Femur (tissue), 1 donor: ENCODE measurements around the gene VIP.
"Not testable (repeated sequence)": the region's sequence is repeated elsewhere in the genome, so short reads cannot be mapped to it uniquely, and the experiment has no call there.

Experiments used
- DNase-seq: peaks from one replicate; pipeline ENCODE4 v3.0.0-alpha.2; 2017

VIP gene

GRCh38 chr6:152750694-152751093 is at the start of gene VIP:
Gene VIP (plus strand): TSS chr6:152750797. CDS start chr6:152752178, 1,381 bp downstream.
- no peak for DNase-seq

DNA sequence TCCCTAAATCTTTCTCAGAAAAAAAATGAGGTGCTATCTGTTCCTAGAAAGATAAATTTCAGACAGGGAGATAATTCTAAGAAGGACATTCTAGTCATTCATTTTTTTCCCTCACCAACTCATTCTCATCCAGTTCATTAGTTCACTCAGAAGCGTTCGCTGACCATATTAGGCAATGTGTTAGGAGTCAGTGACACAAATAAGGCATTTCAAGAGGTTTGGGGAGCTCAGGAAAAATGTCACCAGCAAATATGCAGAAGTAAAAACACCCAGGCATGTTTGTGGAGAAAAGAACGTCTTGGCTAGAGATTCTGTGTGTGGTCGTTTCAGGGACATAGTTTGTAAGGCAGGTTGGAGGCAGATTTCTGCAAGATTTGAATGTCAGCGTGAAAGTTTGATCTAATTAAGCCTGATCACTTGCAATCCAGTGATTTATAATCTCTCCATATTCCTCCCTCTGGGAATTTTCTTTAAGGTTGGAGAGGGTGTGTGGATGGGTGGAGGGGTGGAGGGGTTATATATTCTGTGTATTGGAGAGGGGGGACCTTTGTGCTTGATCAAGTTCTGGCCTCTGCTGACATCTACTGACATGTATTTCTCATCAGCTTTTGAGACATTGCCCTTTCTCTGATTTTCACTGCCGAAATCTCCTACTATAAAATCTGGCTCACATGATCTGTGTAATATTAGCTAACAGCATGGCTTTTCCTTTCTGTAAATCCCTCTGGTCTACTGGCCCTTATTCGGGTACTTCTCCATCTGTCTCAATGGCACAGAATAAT is 49.3 kb upstream of the VIP start:
- no peak for DNase-seq

GRCh38 chr6:152701863-152702401 is 48.7 kb upstream of the VIP start:
- DNase-seq = no peak

- not testable (repeated sequence) for DNase-seq
Observed at GRCh38 chr6:152703750-152704149, 46.8 kb upstream of the VIP start.

- DNase-seq = no peak
Observed at GRCh38 chr6:152705327-152705726, 45.3 kb upstream of the VIP start.

DNA sequence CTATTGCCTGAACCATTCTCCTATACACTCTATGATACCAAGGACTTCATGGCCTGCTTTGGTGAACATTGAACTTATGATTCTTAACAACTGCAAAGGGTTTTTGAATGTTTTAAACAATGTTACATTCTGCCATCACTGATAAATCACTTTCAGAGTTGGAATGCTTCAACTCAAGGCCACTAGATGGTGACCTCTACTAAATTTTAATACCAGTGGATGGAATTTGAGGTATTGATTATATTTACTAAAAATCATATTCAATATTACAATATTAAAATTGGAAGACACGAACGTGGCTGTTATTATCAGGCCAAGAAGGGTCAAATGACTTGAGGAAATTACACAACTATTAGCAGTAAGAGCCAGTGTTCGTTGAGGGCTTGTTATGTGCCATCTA is 34.3 kb upstream of the VIP start:
- no peak for DNase-seq

DNA sequence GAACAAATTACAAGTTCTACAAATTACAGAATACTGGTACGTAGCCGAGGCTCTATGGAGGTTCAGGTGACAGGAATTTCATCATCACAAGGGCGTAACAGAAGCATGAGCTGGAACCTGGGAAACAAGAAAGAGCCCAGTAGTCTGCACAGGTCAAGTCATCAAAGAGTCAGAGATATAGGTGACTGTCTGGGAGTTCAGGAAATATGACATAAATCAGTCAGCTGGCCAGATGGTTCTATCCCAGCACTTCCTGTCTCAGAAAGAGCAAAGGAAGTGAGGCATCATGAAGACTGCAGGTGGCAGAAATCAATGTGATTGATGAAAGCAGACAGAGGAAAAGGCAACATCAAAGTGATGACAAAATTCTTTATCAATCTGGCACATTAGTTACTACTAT is 29.6 kb upstream of the VIP start:
- no peak for DNase-seq

- no peak for DNase-seq
Observed at GRCh38 chr6:152721956-152722355, 28.6 kb upstream of the VIP start.

DNA sequence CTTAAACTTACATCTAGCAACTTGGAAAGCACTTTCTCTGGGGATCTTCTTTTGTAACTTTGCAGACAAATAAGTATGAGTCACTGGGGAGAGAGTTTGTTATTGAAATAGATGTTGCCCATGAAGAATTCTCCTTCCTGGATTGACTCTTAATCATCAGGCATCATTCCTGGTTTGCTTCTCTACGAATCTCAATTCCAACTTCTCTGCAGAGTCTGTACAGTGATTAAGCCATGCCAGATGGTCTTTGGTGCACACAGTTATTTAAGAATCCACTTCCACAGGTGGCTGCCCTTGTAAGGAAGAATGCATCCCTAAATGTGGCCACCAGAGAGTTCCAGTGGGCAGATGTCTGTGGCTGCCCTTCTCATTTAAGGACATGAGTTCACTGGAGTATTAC is 27.2 kb upstream of the VIP start:
- no peak for DNase-seq

- no peak for DNase-seq
Observed at GRCh38 chr6:152726313-152726712, 24.3 kb upstream of the VIP start.

- DNase-seq = no peak
Observed at GRCh38 chr6:152727507-152727906, 23.1 kb upstream of the VIP start.

DNA sequence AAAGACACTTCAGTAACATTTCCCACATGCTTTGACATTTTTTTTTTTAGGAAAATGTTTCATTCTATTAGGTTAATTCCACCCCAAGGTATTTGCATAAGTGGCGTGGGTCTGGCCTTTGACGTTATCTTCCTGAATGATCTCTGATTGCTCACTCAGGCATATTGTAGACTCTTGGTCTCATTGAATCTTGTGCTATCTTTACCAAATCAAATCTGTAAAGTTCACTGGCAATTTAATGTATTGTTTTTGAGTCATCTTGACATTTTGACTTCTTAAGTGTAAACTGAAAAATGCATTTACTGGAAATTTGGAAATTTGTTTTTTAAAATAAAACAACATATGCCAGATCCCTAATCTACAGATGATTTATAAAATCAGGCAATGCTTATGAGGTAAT is 16.0 kb upstream of the VIP start:
- no peak for DNase-seq

- DNase-seq = no peak
Observed at GRCh38 chr6:152736687-152737273, 13.8 kb upstream of the VIP start.

- DNase-seq = no peak
Observed at GRCh38 chr6:152745509-152746171, 5.0 kb upstream of the VIP start.

- DNase-seq = no peak
Observed at GRCh38 chr6:152746172-152746553, 4.4 kb upstream of the VIP start.

- no peak for DNase-seq
Observed at GRCh38 chr6:152748843-152749242, 1.8 kb upstream of the VIP start.

- no peak for DNase-seq
Observed at GRCh38 chr6:152749336-152749735, 1.3 kb upstream of the VIP start.

DNA sequence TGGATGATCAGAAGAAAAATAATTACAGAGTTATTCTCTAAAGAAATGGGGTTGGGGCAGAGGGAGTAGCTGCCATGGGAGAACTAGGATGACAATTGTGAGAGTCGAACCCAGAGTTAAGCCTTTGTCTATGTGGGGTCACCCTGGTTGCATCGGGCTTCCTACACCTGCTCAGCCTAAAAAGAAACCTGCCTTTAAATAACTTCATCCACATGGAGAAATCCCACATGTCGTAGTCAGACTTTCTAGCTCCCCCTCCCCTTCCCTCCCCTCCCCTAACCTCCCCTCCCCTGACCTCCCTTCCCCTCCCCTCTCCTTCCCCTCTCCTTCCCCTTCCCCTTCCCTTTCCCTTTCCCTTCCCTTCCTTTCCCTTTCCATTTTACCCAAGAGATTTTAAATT is 14.7 kb downstream of the VIP start:
- no peak for DNase-seq

DNA sequence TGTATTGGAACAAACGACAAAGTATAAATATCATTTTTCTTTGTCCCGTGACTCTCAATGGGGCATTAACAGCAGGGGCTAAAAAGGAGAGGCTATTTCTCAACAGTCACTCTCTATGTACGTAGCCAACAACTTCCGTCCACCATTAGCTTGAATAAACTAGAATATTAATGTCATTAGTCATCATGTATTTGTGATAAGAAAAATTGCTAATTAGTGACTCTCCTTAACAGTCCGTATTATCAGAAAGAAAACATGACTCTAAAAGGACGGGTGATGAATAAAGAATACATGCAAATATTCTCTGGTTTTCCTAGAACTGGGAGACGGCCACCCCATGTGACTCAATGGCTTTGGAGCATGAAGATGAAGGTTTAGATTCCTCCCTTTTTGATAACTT is 18.6 kb downstream of the VIP start:
- no peak for DNase-seq

GRCh38 chr6:152769993-152770392 is 19.4 kb downstream of the VIP start:
- DNase-seq = no peak

GRCh38 chr6:152771061-152771687 is 20.6 kb downstream of the VIP start:
- no peak for DNase-seq

DNA sequence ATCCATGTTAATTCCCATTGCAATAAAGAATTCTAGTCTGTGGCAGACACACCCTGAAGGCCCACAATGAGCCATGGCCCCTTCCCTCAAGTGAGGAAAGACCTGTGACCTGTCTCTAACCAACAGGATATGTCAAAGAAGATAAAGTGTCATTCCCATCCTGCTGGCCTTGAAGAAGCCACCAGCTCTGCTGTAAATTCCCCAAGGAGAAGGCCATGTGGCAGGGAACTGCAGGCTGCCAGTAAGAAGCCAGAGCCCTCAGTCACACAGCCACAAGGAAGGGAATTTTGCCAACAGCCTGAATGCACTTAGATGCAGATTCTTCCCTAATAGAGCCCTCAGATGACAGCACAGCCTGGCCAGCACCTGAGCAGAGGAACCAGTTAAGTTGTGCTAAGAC is 24.8 kb downstream of the VIP start:
- no peak for DNase-seq

GRCh38 chr6:152776833-152777232 is 26.2 kb downstream of the VIP start:
- DNase-seq = no peak
